C4-2B (cell line): Measurements from ENCODE around the gene PSEN2.

ENCODE experiments used
- CTCF ChIP-seq: fragments of 450-650 bp; conservative IDR thresholded peaks from 2 replicates; pipeline ENCODE4 v1.5.1; 2017; ENCODE audit warnings: mild to moderate bottlenecking
- ZFX ChIP-seq: fragments of 450-650 bp; IDR thresholded peaks from 2 replicates; pipeline ENCODE4 v1.6.1; 2017

- no peak for TF ChIP-seq CTCF
- TF ChIP-seq ZFX: no peak
Measured at GRCh38 chr1:226895644-226896043, 25.2 kb downstream of the PSEN2 start.
